B cell (primary cell): ENCODE measurements around the gene TXNRD1. TPM values are rescaled to one million over a fixed set of nuclear protein-coding genes. Genes with fewer than 3 reads are reported as not detected.

Experiments
- ATAC-seq: fragments of 200-7000 bp; cut with Tn5 transposase; one replicate; pipeline ENCODE4 v1.10.0; 2021; ENCODE audit warnings: low read depth, mild to moderate bottlenecking, moderate number of reproducible peaks, moderate library complexity
- CTCF ChIA-PET: fragments of 350-600 bp; sonication (Branson Sonifier 250); formaldehyde crosslinking; loops from one replicate; lab custom pipeline; 2021; ENCODE audit warnings: antibody characterized with exemption, inconsistent platforms; lab: Charles Lee
- POLR2A ChIA-PET: fragments of 350-600 bp; sonication (Branson Sonifier 250); formaldehyde crosslinking; loops from one replicate; lab custom pipeline; 2021; ENCODE audit warnings: antibody characterized with exemption; lab: Charles Lee
- DNase-seq: peaks from one replicate; pipeline ENCODE4 v3.0.0; 2013
- H2AFZ ChIP-seq: 2 replicates; pipeline ENCODE4 v1.6.1; 2012; ENCODE audit warnings: mild to moderate bottlenecking, low read depth, low read length; ENCODE audit not compliant: insufficient read depth, poor library complexity, severe bottlenecking
- H3K27ac ChIP-seq, 2 donors: 1 replicate in 1 of 2; 2 replicates in 1 of 2; pipeline ENCODE4 v1.5.1; 2012 to 2013; ENCODE audit warnings: low read length in 2 of 2, mild to moderate bottlenecking in 2 of 2, moderate library complexity in 1 of 2
- H3K27me3 ChIP-seq, 4 experiments: fragments of 200-600 bp in 1 of 4; sonication (generic) in 1 of 4; replicated peaks in 1 of 4; 1 replicate in 2 of 4; 2 replicates in 2 of 4; pipeline versions ENCODE4 v1.6.1 to v1.7.0; 2013 to 2016; ENCODE audit warnings: low read length in 3 of 4, mild to moderate bottlenecking in 2 of 4, mixed read lengths in 1 of 4, moderate library complexity in 1 of 4; ENCODE audit not compliant: insufficient read depth in 4 of 4, control insufficient read depth in 3 of 4; ENCODE audit errors: control extremely low read depth in 1 of 4
- H3K36me3 ChIP-seq, 2 experiments: replicated peaks in 1 of 2; 1 replicate in 1 of 2; 2 replicates in 1 of 2; pipeline versions ENCODE4 v1.6.1 to v1.7.1; 2013; ENCODE audit warnings: low read length in 1 of 2; ENCODE audit not compliant: insufficient read depth in 2 of 2, control insufficient read depth in 1 of 2; ENCODE audit errors: control extremely low read depth in 1 of 2, extremely low read depth in 1 of 2
- H3K4me1 ChIP-seq, 2 donors: fragments of 200-600 bp in 1 of 2; sonication (generic) in 1 of 2; 1 replicate in 1 of 2; 2 replicates in 1 of 2; pipeline versions ENCODE4 v1.5.1 to v1.6.1; 2013 to 2017; ENCODE audit warnings: low read length in 2 of 2; ENCODE audit not compliant: control insufficient read depth in 2 of 2, insufficient read depth in 2 of 2
- H3K4me2 ChIP-seq: replicated peaks from 2 replicates; pipeline ENCODE3; 2012; ENCODE audit warnings: mild to moderate bottlenecking, low read depth, low read length; ENCODE audit not compliant: poor library complexity, severe bottlenecking
- H3K4me3 ChIP-seq, 5 experiments: fragments of 200-600 bp in 1 of 5; sonication (generic) in 1 of 5; 1 replicate in 3 of 5; 2 replicates in 2 of 5; pipeline versions ENCODE4 v1.5.1 to v1.7.0; 2011 to 2016; ENCODE audit warnings: low read length in 4 of 5, mild to moderate bottlenecking in 4 of 5, low read depth in 2 of 5, control low read depth in 1 of 5, moderate library complexity in 1 of 5; ENCODE audit not compliant: insufficient read depth in 1 of 5; ENCODE audit errors: control extremely low read depth in 1 of 5, extremely low read depth in 1 of 5
- H3K79me2 ChIP-seq: fragments of 200-600 bp; sonication (generic); one replicate; pipeline ENCODE4 v1.6.0; 2016; ENCODE audit warnings: low read length; ENCODE audit not compliant: control insufficient read depth, insufficient read depth
- H3K9ac ChIP-seq: fragments of 200-600 bp; sonication (generic); 2 replicates; pipeline ENCODE4 v1.6.1; 2017; ENCODE audit warnings: mild to moderate bottlenecking, low read length, moderate library complexity
- H3K9me3 ChIP-seq, 3 donors: one replicate each; pipeline versions ENCODE4 v1.6.1 to v1.7.1; 2013; ENCODE audit warnings: low read length in 2 of 3; ENCODE audit not compliant: control insufficient read depth in 2 of 3, insufficient read depth in 1 of 3; ENCODE audit errors: control extremely low read depth in 1 of 3
- H4K20me1 ChIP-seq: 2 replicates; pipeline ENCODE4 v1.6.0; 2012; ENCODE audit warnings: mild to moderate bottlenecking, low read length; ENCODE audit not compliant: insufficient read depth, control insufficient read depth, poor library complexity, severe bottlenecking
- H3K27ac Mint-ChIP-seq: one replicate; pipeline ENCODE4 v1.8.0; 2021; ENCODE audit warnings: mixed read lengths
- H3K27me3 Mint-ChIP-seq: one replicate; pipeline ENCODE4 v1.8.0; 2021; ENCODE audit warnings: mixed read lengths
- H3K4me1 Mint-ChIP-seq: one replicate; pipeline ENCODE4 v1.8.0; 2021; ENCODE audit warnings: mixed read lengths
- H3K4me3 Mint-ChIP-seq: one replicate; pipeline ENCODE4 v1.8.0; 2021; ENCODE audit warnings: mixed read lengths
- H3K9me3 Mint-ChIP-seq: one replicate; pipeline ENCODE4 v1.8.0; 2022; ENCODE audit warnings: mixed read lengths; ENCODE audit not compliant: insufficient read depth
- EZH2 ChIP-seq: IDR thresholded peaks from 2 replicates; pipeline ENCODE4 v1.6.1; 2012; ENCODE audit warnings: borderline replicate concordance, low read depth, mild to moderate bottlenecking, moderate library complexity, low read length; ENCODE audit not compliant: insufficient read depth, poor library complexity, severe bottlenecking
- WGBS: methylation state at CpG from one replicate; pipeline ENCODE4 v1.1.5; 2013; ENCODE audit warnings: missing lambda C conversion rate; ENCODE audit not compliant: insufficient coverage; 5-methylcytosine and 5-hydroxymethylcytosine counted together
- intact Hi-C: fragments of 100-400 bp; cut with micrococcal nuclease; formaldehyde crosslinking; loops from one replicate; pipeline ENCODE4 v1.10.0; 2022
- polyA plus RNA-seq: library from polyadenylated mRNA; depleted of rRNA; stranded (reverse); fragments of >200 nt; gene quantifications from 2 replicates; pipeline ENCODE4 v1.2.3, GENCODE V29; 2012
- total RNA-seq, 2 donors: library from RNA; stranded (reverse); fragments of 120-200 nt in 1 of 2; gene quantifications; 1 replicate in 1 of 2; 2 replicates in 1 of 2; pipeline versions ENCODE4 v1.2.3 to v1.2.4, GENCODE V29; 2013 to 2022
- TF ChIP-seq, protein P1 (sequence below): fragments of 200-600 bp; IDR thresholded peaks from one replicate; pipeline ENCODE4 v1.8.0; 2022; ENCODE audit warnings: antibody characterized with exemption, mild to moderate bottlenecking

Gene TXNRD1
- total and polyA plus RNA-seq, 2 donors (not counting 1 experiment from before 2014, with no cell fraction given) = 10.1 to 44.6 TPM

- TF ChIP-seq, protein P1, sequence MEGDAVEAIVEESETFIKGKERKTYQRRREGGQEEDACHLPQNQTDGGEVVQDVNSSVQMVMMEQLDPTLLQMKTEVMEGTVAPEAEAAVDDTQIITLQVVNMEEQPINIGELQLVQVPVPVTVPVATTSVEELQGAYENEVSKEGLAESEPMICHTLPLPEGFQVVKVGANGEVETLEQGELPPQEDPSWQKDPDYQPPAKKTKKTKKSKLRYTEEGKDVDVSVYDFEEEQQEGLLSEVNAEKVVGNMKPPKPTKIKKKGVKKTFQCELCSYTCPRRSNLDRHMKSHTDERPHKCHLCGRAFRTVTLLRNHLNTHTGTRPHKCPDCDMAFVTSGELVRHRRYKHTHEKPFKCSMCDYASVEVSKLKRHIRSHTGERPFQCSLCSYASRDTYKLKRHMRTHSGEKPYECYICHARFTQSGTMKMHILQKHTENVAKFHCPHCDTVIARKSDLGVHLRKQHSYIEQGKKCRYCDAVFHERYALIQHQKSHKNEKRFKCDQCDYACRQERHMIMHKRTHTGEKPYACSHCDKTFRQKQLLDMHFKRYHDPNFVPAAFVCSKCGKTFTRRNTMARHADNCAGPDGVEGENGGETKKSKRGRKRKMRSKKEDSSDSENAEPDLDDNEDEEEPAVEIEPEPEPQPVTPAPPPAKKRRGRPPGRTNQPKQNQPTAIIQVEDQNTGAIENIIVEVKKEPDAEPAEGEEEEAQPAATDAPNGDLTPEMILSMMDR = no peak
- no peak for TF ChIP-seq EZH2
- intact Hi-C loops = no loop called here
- ChIA-PET CTCF (no interaction called here), POLR2A (no interaction called here)
- Mint-ChIP-seq H3K9me3 (peaks cover 3% of the 10 kb centered on the region), H3K27ac (no peak overlapping the region), H3K4me3 (no peak overlapping the region), H3K27me3 (no peaks in the 10 kb centered on the region), H3K4me1 (peaks cover 13% of the 10 kb centered on the region)
- Histone ChIP-seq H3K36me3 (no peaks in the 10 kb centered on the region), H3K27me3 (no peaks in the 10 kb centered on the region), H3K4me3 (no peak overlapping the region), H3K9ac (no peak overlapping the region), H3K4me1 (peaks cover 14 to 15% of the 10 kb centered on the region in 2 donors), H3K4me2 (no peak overlapping the region), H3K9me3 (peaks cover 0 to 11% (median 10%) of the 10 kb centered on the region in 3 donors), H2AFZ (no peak overlapping the region), H4K20me1 (no peaks in the 10 kb centered on the region), H3K27ac (no peak overlapping the region), H3K79me2 (no peaks in the 10 kb centered on the region)
- ATAC-seq (no peak), DNase-seq (no peak)
- WGBS = 100% methylated on average over 1 of the region's 2 CpGs
These were observed 154.1 kb downstream of the TXNRD1 start for GRCh38 chr12:104369708-104370107.

DNA sequence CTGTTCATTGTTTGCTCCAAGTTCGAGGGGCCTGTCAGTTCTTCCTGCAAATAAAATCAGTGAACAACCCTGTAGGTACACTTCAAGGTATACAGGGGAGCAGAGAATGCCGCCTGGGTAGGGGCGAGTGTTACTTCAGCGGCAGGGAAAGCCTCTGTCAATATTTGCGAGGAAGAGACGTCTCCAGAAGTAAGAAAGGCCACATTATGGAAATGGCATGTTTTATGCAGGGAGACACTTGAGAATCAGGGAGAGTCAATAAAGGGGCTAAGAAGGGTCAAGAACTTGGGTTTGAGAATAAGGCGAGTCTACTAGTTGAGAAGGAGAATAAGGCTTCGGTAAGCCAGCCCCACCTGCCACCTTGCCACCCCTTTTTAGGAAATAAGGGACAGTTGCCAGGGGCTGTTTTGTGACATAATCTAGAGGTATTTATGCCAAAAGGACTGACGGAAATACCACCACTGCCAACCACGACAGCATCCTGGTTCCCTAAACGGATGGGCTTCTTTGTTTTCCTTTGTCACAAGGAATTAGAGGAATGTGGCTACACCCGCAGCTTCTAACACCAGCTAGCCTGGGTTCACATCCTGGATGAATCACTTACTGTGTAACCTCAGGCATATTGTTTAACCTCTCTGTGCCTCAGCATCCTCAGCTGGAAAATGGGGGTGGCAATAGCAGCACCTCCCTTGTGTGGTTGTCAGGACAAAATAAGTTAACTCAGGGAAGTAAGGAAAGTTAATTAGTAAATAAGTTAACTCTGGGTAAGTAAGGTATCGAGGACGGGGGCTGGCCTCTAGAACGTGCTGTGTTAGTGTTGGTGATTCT is 155.7 kb downstream of the TXNRD1 start:
- Histone ChIP-seq H3K4me3 (no peak overlapping the region), H3K9me3 (peaks cover 0 to 11% (median 10%) of the 10 kb centered on the region in 3 donors), H3K4me1 (peaks cover 14 to 15% of the 10 kb centered on the region in 2 donors), H3K36me3 (no peaks in the 10 kb centered on the region), H3K9ac (no peak overlapping the region), H2AFZ (no peak overlapping the region), H3K4me2 (peak overlapping the region; percentile 58), H3K79me2 (no peaks in the 10 kb centered on the region), H4K20me1 (no peaks in the 10 kb centered on the region), H3K27ac (no peak overlapping the region), H3K27me3 (no peaks in the 10 kb centered on the region)
- Mint-ChIP-seq H3K4me3 (no peak overlapping the region), H3K27me3 (no peaks in the 10 kb centered on the region), H3K4me1 (peaks cover 13% of the 10 kb centered on the region), H3K9me3 (peaks cover 3% of the 10 kb centered on the region), H3K27ac (no peak overlapping the region)
- WGBS = 79% methylated on average over 11 of the region's 15 CpGs
- ChIA-PET CTCF (interaction anchor here (0.5 to 2.8 kb wide), 3 partner anchors 10 to 684 kb away, joined by 3 to 25 read pairs (median 3); partner anchors contain the start of gene TXNRD1), POLR2A (no interaction called here)
- no peak for ATAC-seq
- DNase-seq = no peak
- TF ChIP-seq, protein P1 = no peak
- no peak for TF ChIP-seq EZH2
- intact Hi-C loops = no loop called here
